Activated T-cell treated with anti-CD3 and anti-CD28 coated beads, Interleukin-2, amount 50 U/mL, for 24 hours (primary cell): ENCODE data around the gene PLEK.
"Not testable (repeated sequence)": the region's sequence is repeated elsewhere in the genome, so short reads cannot be mapped to it uniquely, and the experiment has no call there.

Experiments used
- DNase-seq: peaks from one replicate; pipeline ENCODE4 v3.0.0-alpha.2; 2020
- H3K27ac Mint-ChIP-seq: 2 replicates; pipeline ENCODE4 v1.8.0; 2020; ENCODE audit warnings: mild to moderate bottlenecking, mixed read lengths
- H3K27me3 Mint-ChIP-seq: 2 replicates; pipeline ENCODE4 v1.8.0; 2020; ENCODE audit warnings: mixed read lengths
- H3K36me3 Mint-ChIP-seq: 2 replicates; pipeline ENCODE4 v1.8.0; 2020; ENCODE audit warnings: low read depth, mixed read lengths
- H3K4me1 Mint-ChIP-seq: 2 replicates; pipeline ENCODE4 v1.8.0; 2020; ENCODE audit warnings: low read depth, mixed read lengths
- H3K4me3 Mint-ChIP-seq: 2 replicates; pipeline ENCODE4 v1.8.0; 2020; ENCODE audit warnings: mild to moderate bottlenecking, moderate library complexity, mixed read lengths
- H3K9me3 Mint-ChIP-seq: 2 replicates; pipeline ENCODE4 v1.8.0; 2020; ENCODE audit warnings: mixed read lengths

The PLEK gene

GRCh38 chr2:68341062-68341329, 24.1 kb upstream of the PLEK start:
- Mint-ChIP-seq H3K27me3 (peaks cover 36% of the 10 kb centered on the region), H3K9me3 (no peaks in the 10 kb centered on the region), H3K4me1 (no peaks in the 10 kb centered on the region), H3K36me3 (no peaks in the 10 kb centered on the region), H3K27ac (no peak overlapping the region), H3K4me3 (no peak overlapping the region)
- no peak for DNase-seq

DNA sequence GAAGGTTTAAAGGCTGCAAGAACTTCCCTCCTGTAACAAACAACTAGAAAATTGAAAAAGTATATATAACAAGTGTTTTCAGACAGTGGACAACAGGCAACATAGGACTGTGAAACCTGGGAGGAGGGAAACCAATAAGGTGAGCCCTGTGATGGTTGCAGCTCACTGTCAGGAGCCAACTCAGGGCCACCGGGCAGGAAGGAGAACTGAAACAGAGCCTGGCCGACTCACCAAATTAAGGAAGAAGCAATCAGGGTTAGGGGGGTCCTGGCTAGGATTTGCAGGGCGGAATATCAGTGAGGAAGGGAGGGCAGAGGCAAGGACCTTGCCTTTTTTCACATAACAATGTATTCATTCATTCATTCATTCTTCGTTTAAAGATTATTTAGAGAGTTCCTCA, 23.5 kb upstream of the PLEK start:
- Mint-ChIP-seq H3K4me3 (no peak overlapping the region), H3K27ac (no peak overlapping the region), H3K36me3 (no peaks in the 10 kb centered on the region), H3K27me3 (peaks cover 41% of the 10 kb centered on the region), H3K9me3 (no peaks in the 10 kb centered on the region), H3K4me1 (no peaks in the 10 kb centered on the region)
- no peak for DNase-seq

- no peaks in the 10 kb centered on the region for H3K36me3 Mint-ChIP-seq
- no peak for DNase-seq
- no peaks in the 10 kb centered on the region for H3K9me3 Mint-ChIP-seq
- H3K4me3 Mint-ChIP-seq: no peak overlapping the region
- H3K4me1 Mint-ChIP-seq: no peaks in the 10 kb centered on the region
- no peak overlapping the region for H3K27ac Mint-ChIP-seq
- H3K27me3 Mint-ChIP-seq: peaks cover 50% of the 10 kb centered on the region
These were observed 22.6 kb upstream of the PLEK start for GRCh38 chr2:68342470-68342869.

DNA sequence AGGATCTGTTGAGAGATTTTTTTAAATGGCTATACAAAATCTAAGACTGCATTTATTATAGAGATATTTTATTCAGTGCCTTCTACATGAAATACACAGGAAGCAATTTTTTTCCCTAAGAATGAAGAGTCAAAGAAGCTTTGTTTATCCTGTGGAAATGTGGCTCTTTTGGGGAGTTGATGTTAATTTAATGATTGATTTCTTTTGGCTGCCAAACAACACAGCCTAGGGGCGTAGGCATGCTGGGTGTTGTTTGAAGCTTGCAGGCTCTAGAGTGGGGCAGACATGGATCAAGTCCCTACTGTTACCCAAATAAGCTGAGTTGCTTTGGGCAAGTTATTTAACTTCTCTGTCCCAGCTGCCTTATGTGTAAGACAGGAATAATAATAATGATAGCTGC, 21.1 kb upstream of the PLEK start:
- Mint-ChIP-seq H3K4me1 (no peaks in the 10 kb centered on the region), H3K27ac (no peak overlapping the region), H3K27me3 (peaks cover 65% of the 10 kb centered on the region), H3K36me3 (no peaks in the 10 kb centered on the region), H3K9me3 (no peaks in the 10 kb centered on the region), H3K4me3 (no peak overlapping the region)
- no peak for DNase-seq

DNA sequence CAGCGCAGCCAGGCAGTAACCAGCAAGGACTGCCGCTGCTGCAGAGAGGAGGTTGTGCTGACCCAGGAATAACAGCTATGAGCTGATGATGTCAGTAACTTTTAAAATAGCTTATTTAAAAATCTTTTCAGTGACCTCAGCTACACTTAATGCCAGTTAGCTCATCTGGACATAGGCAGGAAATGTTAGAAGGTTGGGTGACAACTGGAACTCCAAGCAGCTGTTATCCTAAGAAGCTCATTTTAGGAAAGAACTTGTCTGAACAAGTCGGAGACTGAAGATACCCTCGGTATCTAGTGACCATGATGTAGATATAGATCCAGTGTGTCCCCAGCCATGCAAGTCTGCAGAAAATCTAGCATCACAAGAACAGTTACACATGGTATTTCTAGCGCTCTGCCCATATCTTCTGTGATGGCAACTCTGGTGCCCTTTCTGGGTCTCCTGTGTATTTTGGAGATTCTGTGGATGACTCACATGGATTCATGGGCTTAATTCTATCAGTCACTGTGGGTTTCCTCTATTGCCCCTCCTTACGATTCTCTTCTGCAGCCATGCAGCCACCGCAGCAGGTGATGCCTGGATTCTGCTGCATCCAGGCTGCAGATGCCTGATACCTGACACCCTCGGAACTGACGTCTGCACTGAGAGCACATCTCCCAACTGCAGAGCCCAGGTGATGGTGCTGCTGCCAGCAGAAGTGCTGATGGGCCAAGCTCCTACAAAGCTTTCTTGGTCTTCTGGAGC, 19.8 kb upstream of the PLEK start:
- Mint-ChIP-seq H3K4me3 (no peak overlapping the region), H3K4me1 (no peaks in the 10 kb centered on the region), H3K27ac (no peak overlapping the region), H3K27me3 (peaks cover 63% of the 10 kb centered on the region), H3K36me3 (no peaks in the 10 kb centered on the region), H3K9me3 (no peaks in the 10 kb centered on the region)
- no peak for DNase-seq

GRCh38 chr2:68349091-68349490, 16.0 kb upstream of the PLEK start:
- not testable (repeated sequence) for DNase-seq, H3K36me3 Mint-ChIP-seq, H3K4me1 Mint-ChIP-seq, H3K9me3 Mint-ChIP-seq, H3K4me3 Mint-ChIP-seq, H3K27ac Mint-ChIP-seq
- peaks cover 44% of the 10 kb centered on the region for H3K27me3 Mint-ChIP-seq

GRCh38 chr2:68351997-68352396, 13.1 kb upstream of the PLEK start:
- Mint-ChIP-seq H3K9me3 (no peaks in the 10 kb centered on the region), H3K27ac (no peak overlapping the region)
- no peak for DNase-seq

DNA sequence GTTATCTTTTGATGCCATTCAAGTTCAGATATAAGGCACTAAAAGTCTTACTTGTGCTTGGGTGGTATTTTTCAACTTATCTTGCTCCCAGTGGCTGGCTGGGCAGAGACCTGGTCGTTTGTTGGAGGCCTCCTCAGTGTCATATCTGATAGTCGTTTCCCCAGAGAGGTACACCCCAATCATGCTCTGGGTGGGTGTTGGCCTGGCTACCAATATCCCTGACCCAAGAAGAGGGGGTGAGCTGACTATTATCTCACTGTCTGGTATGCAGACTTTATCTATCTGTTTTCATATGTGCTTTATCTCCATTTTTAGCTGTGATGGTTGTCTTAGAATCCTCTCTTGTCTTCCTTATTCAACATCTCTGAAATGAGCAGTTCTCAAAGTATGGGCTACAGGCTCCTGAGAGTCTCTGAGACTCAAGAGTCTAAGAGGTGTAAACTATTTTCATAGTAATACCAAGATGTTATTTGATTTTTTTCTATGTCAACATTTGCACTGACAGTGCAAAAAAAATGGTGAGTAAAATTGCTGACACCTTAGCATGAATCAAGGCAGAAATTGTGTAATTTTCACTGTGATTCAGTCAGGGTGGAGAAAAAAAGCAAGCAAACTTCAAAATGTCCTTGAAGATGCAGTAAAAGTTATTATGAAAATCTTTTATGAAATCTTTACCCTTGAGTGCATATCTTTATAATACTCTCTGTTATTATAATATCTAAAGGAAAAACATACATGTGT, 12.3 kb upstream of the PLEK start:
- no peaks in the 10 kb centered on the region for H3K36me3 Mint-ChIP-seq
- no peaks in the 10 kb centered on the region for H3K9me3 Mint-ChIP-seq
- no peaks in the 10 kb centered on the region for H3K4me1 Mint-ChIP-seq
- H3K27ac Mint-ChIP-seq: no peak overlapping the region
- H3K4me3 Mint-ChIP-seq: no peak overlapping the region
- peaks cover 16% of the 10 kb centered on the region for H3K27me3 Mint-ChIP-seq
- no peak for DNase-seq

More at GRCh38 chr2:68351997-68352396, 13.1 kb upstream of the PLEK start:
- Mint-ChIP-seq H3K36me3 (no peaks in the 10 kb centered on the region), H3K27me3 (peaks cover 25% of the 10 kb centered on the region), H3K4me3 (no peak overlapping the region), H3K4me1 (no peaks in the 10 kb centered on the region)

DNA sequence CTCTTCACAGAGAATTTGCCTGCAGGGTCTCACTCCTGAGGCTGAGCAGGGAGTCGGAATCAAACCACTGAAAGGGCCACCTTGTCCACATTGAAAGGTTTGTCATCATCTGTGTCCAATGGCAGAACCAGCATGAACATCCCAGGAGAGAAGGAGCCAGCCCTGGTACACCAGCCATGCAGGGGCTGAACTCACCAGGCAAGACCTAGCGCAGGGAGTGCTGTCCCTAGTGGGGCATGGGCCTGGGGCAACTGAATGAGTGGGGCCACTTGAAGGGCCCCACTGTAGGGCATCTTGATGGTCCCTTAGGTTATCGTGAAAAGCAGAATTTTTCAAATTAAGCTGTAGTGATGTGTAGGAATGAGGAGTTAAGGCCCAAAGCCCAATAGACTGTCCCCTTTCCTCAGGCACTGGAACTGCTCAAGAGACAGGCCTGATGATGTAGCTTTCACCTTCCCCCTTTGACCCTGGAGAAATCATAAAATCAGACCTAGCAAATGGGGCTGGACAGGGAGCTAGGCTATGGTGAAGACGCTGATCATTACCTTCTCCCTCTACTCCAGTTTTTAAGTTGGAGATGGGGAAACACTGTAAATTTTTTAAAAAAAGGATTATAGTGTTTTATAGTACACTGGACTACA, 8.4 kb upstream of the PLEK start:
- H3K4me1 Mint-ChIP-seq: no peaks in the 10 kb centered on the region
- no peak overlapping the region for H3K27ac Mint-ChIP-seq
- no peak for DNase-seq
- no peak overlapping the region for H3K4me3 Mint-ChIP-seq
- H3K36me3 Mint-ChIP-seq: no peaks in the 10 kb centered on the region
- no peaks in the 10 kb centered on the region for H3K9me3 Mint-ChIP-seq
- H3K27me3 Mint-ChIP-seq: peaks cover 2% of the 10 kb centered on the region

GRCh38 chr2:68357605-68358337, 7.3 kb upstream of the PLEK start:
- DNase-seq: no peak
- Mint-ChIP-seq H3K4me3 (no peak overlapping the region), H3K4me1 (peaks cover 10% of the 10 kb centered on the region), H3K27ac (no peak overlapping the region), H3K9me3 (no peaks in the 10 kb centered on the region), H3K27me3 (peaks cover 2% of the 10 kb centered on the region), H3K36me3 (no peaks in the 10 kb centered on the region)

DNA sequence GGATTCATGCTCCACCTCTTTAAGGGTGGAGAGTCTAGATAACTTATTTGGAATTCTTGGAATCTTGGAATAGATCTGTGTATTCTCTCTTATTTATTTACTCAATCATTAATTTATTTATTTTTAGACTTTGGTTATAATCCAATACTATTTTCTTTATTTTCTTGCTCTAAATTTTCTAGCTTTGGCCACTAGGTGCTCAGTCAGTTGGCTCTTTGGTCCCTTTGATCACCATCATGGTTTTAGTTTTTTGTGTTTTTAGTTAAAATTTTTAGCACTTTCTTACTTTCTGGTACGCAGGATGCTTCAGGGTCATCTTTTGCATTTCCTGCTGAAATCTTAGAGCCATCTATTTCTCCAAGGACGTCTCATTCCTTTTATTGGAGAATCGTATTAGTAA, 5.2 kb upstream of the PLEK start:
- Mint-ChIP-seq H3K27ac (no peak overlapping the region), H3K4me3 (no peak overlapping the region), H3K36me3 (no peaks in the 10 kb centered on the region), H3K27me3 (peaks cover 2% of the 10 kb centered on the region), H3K4me1 (peaks cover 17% of the 10 kb centered on the region), H3K9me3 (no peaks in the 10 kb centered on the region)
- no peak for DNase-seq

GRCh38 chr2:68362069-68362468, 3.0 kb upstream of the PLEK start:
- Mint-ChIP-seq H3K36me3 (no peaks in the 10 kb centered on the region), H3K4me1 (peaks cover 23% of the 10 kb centered on the region), H3K27ac (peak overlapping the region; percentile 71), H3K27me3 (peaks cover 5% of the 10 kb centered on the region), H3K4me3 (peak overlapping the region; percentile 42), H3K9me3 (no peaks in the 10 kb centered on the region)
- DNase-seq: peak; percentile 83

DNA sequence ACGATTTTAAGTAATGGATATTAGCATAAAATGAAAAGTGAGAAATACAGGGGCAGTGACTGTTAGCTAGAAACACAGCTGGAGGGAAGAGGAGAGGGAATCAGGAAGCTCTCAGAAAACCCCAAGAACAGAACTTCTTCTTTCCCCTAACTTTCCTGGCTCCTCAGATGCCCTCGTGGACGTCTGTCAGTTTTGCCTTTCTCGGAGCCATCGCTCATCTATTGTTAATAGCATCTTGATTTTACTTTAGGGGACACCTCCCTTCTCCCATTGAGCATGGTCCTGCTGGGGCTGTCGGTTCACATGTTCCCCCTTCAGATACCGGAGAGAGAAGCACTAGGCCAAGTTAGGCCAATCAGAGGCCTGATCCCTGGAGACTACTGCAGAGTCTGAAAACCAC, 2.3 kb upstream of the PLEK start:
- no peaks in the 10 kb centered on the region for H3K36me3 Mint-ChIP-seq
- H3K4me3 Mint-ChIP-seq: no peak overlapping the region

GRCh38 chr2:68363721-68364120, 1.4 kb upstream of the PLEK start:
- Mint-ChIP-seq H3K27me3 (peaks cover 4% of the 10 kb centered on the region), H3K4me1 (peaks cover 23% of the 10 kb centered on the region), H3K36me3 (no peaks in the 10 kb centered on the region), H3K27ac (no peak overlapping the region), H3K4me3 (no peak overlapping the region), H3K9me3 (peaks cover 1% of the 10 kb centered on the region)
- DNase-seq: no peak

More for the DNA sequence above, 2.3 kb upstream of the PLEK start:
- no peaks in the 10 kb centered on the region for H3K9me3 Mint-ChIP-seq
- no peak overlapping the region for H3K27ac Mint-ChIP-seq
- peaks cover 5% of the 10 kb centered on the region for H3K27me3 Mint-ChIP-seq
- peaks cover 23% of the 10 kb centered on the region for H3K4me1 Mint-ChIP-seq
- DNase-seq: no peak
